Measurements from ENCODE around the gene TALDO1. TPM values are rescaled to one million over a fixed set of nuclear protein-coding genes. Genes with fewer than 3 reads are reported as not detected.
A peak's percentile ranks its signal among the peaks of the same experiment; 100 is the strongest.
"Not testable (repeated sequence)": the region's sequence is repeated elsewhere in the genome, so short reads cannot be mapped to it uniquely, and the experiment has no call there.

TALDO1 gene
- total RNA-seq, 6 donors from 2014 or later, result 163 to 313 (median 217) TPM

- no peaks in the 10 kb centered on the region for H3K9me3 ChIP-seq
- no peaks in the 10 kb centered on the region for H3K36me3 ChIP-seq
- H3K27me3 ChIP-seq, result no peaks in the 10 kb centered on the region
- H3K27ac ChIP-seq, result no peak overlapping the region
- 70 to 77% methylated on average over 19 to 20 of the region's 20 CpGs for WGBS, 2 donors
- no peak overlapping the region for H3K4me3 ChIP-seq
- DNase-seq, result peak in 1 of 2 donors; percentile 40
- ATAC-seq (ENCODE audit: low FRiP score in 2 of 2), result no peak
- H3K4me1 ChIP-seq, result peaks cover 3 to 27% (median 10%) of the 10 kb centered on the region in 4 donors
- TF ChIP-seq CTCF (IDR thresholded peaks at IDR 0.05) (no peak), POLR2AphosphoS5 (IDR thresholded peaks at IDR 0.05) (no peak), POLR2A (IDR thresholded peaks at IDR 0.05) (no peak), EP300 (IDR thresholded peaks at IDR 0.05) (no peak)
Observed at GRCh38 chr11:733072-733471, 14.2 kb upstream of the TALDO1 start.

GRCh38 chr11:734541-734940, 12.7 kb upstream of the TALDO1 start:
- H3K4me3 ChIP-seq; H3K9me3 ChIP-seq; ATAC-seq (ENCODE audit: low FRiP score in 2 of 2); H3K36me3 ChIP-seq; H3K27me3 ChIP-seq; H3K27ac ChIP-seq: not testable (repeated sequence)
- peak in 1 of 2 donors; percentile 50 for DNase-seq
- peaks cover 0 to 14% (median 9%) of the 10 kb centered on the region in 4 donors for H3K4me1 ChIP-seq
- 88 to 93% methylated on average over 12 to 24 of the region's 26 CpGs for WGBS, 2 donors

DNA sequence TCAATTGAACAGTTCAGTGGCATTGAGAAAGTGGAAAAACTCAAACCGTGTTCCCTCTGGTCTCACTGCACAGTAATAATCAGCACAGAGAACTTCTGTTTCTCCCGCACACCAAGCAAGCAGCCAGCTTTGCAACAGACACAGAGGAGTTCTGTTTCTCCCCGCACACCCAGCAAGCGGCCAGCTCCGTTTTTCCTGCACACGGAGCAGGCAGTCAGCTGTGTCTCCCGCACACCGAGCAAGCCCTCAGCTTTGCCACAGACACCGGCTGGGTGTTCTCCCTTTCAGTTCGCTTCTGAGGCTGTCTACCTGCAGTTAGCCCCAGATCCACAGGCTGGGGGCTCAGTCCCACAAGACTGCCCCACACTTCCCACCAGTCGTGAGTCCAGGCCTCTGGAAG, 9.9 kb upstream of the TALDO1 start:
- no peak for DNase-seq
- no peaks in the 10 kb centered on the region for H3K27me3 ChIP-seq

DNA sequence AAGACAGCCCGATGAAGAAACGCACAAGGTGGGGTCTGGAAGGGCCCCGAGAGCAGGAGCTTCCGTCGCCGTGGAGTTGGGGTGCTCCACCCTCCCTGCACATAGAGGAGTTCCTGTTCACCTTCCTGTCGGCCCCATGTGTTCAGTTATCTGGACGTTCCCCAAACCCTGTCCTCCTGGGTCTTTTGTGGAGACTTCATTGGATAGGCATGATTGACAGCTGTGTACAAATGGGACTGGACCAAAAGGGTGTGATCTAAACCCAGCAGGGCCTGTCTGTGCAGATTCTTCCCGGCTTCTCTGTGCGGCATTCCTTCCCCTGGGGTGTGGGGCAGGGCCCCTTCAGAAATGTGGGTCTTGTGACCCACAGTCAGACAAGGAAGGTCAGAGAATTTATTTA, 9.4 kb upstream of the TALDO1 start:
- ATAC-seq (ENCODE audit: low FRiP score in 2 of 2), result peak; percentile 23 to 61
- H3K36me3 ChIP-seq, H3K9me3 ChIP-seq, H3K27me3 ChIP-seq, DNase-seq, H3K27ac ChIP-seq, H3K4me3 ChIP-seq: not testable (repeated sequence)
- 30 to 42% methylated on average over 10 of the region's 10 CpGs for WGBS, 2 donors
- peaks cover 0 to 10% (median 9%) of the 10 kb centered on the region in 4 donors for H3K4me1 ChIP-seq

More for the DNA sequence above, 9.9 kb upstream of the TALDO1 start:
- no peak overlapping the region for H3K4me3 ChIP-seq
- 31 to 34% methylated on average over 9 to 11 of the region's 11 CpGs for WGBS, 2 donors
- H3K27ac ChIP-seq, result no peak overlapping the region
- peaks cover 0 to 10% (median 9%) of the 10 kb centered on the region in 4 donors for H3K4me1 ChIP-seq
- TF ChIP-seq POLR2AphosphoS5 (IDR thresholded peaks at IDR 0.05), result no peak
- no peaks in the 10 kb centered on the region for H3K36me3 ChIP-seq
- ATAC-seq (ENCODE audit: low FRiP score in 2 of 2), result no peak
- H3K9me3 ChIP-seq, result no peaks in the 10 kb centered on the region

- Histone ChIP-seq H3K4me3 (no peak overlapping the region), H3K9me3 (no peaks in the 10 kb centered on the region), H3K36me3 (no peaks in the 10 kb centered on the region), H3K27me3 (no peaks in the 10 kb centered on the region), H3K4me1 (peaks cover 5 to 22% (median 18%) of the 10 kb centered on the region in 4 donors), H3K27ac (no peak overlapping the region)
- ATAC-seq (ENCODE audit: low FRiP score in 2 of 2) (no peak), DNase-seq (no peak)
- TF ChIP-seq CTCF (IDR thresholded peaks at IDR 0.05), result no peak
- no peak for TF ChIP-seq POLR2A (IDR thresholded peaks at IDR 0.05)
- no peak for TF ChIP-seq POLR2AphosphoS5 (IDR thresholded peaks at IDR 0.05)
- TF ChIP-seq EP300 (IDR thresholded peaks at IDR 0.05), result no peak
- WGBS, 2 donors, result 90 to 91% methylated on average over 3 of the region's 3 CpGs
Observed at GRCh38 chr11:742156-742546, 5.1 kb upstream of the TALDO1 start.

DNA sequence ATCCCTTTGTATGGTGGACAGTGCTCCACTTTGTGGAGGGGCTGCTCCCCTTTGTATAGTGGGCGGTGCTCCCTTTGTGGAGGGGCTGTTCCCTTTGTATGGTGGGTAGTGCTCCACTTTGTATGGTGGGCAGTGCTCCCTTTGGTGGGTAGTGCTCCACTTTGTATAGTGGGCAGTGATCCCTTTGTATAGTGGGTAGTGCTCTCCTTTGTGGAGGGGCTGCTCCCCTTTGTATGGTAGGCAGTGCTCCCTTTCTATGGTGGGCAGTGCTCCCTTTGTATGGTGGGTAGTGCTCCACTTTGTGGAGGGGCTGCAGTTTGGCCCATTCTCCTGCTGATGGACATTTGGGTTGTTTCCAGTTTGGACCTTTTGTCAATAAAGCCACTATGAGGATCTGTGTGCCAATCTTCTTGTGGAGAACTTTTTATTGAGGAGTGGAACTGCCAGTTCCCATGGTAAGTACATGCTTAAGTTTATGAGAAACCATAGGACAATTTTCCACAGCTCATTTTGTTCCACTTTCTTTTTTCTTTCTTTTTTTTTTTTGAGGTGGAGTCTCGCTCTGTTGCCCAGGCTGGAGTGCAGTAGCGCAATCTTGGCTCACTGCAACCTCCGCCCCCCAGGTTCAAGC, 4.6 kb upstream of the TALDO1 start:
- DNase-seq, result no peak
- ATAC-seq (ENCODE audit: low FRiP score in 2 of 2), result no peak
- 86 to 88% methylated on average over 4 of the region's 4 CpGs for WGBS, 2 donors
- no peak for TF ChIP-seq POLR2A (IDR thresholded peaks at IDR 0.05)
- TF ChIP-seq EP300 (IDR thresholded peaks at IDR 0.05), result no peak
- TF ChIP-seq POLR2AphosphoS5 (IDR thresholded peaks at IDR 0.05), result no peak
- no peak for TF ChIP-seq CTCF (IDR thresholded peaks at IDR 0.05)
- Histone ChIP-seq H3K36me3 (no peaks in the 10 kb centered on the region), H3K27ac (no peak overlapping the region), H3K27me3 (no peaks in the 10 kb centered on the region), H3K4me3 (no peak overlapping the region), H3K9me3 (no peaks in the 10 kb centered on the region), H3K4me1 (peaks cover 5 to 17% (median 15%) of the 10 kb centered on the region in 4 donors)
